Endothelial cell of umbilical vein (primary cell): ENCODE data around the gene HECTD4. TPM values are rescaled to one million over a fixed set of nuclear protein-coding genes. Genes with fewer than 3 reads are reported as not detected.

Experiments
- BruUV-seq: library from RNA; stranded (reverse); fragments of 400-500 nt; replicated peaks from 2 replicates; lab custom pipeline; 2021; lab: Mats Ljungman, UMichigan
- CTCF ChIA-PET: fragments of 300-600, 350-600 bp; sonication (Branson Sonifier 250); formaldehyde crosslinking; loops from one replicate; lab custom pipeline; 2021; ENCODE audit warnings: antibody characterized with exemption, inconsistent platforms; lab: Charles Lee
- POLR2A ChIA-PET: fragments of 300-600, 350-600 bp; sonication (Branson Sonifier 250); formaldehyde crosslinking; loops from one replicate; lab custom pipeline; 2021; ENCODE audit warnings: antibody characterized with exemption, inconsistent platforms; lab: Charles Lee
- DNase-seq: peaks from one replicate; pipeline ENCODE4 v3.0.0-alpha.2; 2011; ENCODE audit warnings: low read depth, low spot score
- FAIRE-seq: peaks from 2 replicates; lab custom pipeline; 2011; peaks lifted over from hg19 to GRCh38; lab: Jason Lieb, UNC
- H2AFZ ChIP-seq: 2 replicates; pipeline ENCODE4 v1.6.0; 2012; ENCODE audit warnings: low read depth, low read length, control low read depth, inconsistent platforms
- H3K27ac ChIP-seq: 2 replicates; pipeline ENCODE4 v1.5.1; 2011; ENCODE audit warnings: low read depth, mild to moderate bottlenecking, control low read depth, low read length, moderate library complexity; ENCODE audit not compliant: insufficient read depth
- H3K27me3 ChIP-seq, 2 experiments: 2 replicates each; pipeline versions ENCODE4 v1.6.0 to v1.6.1; 2011; ENCODE audit warnings: low read length in 2 of 2, mixed read lengths in 1 of 2; ENCODE audit not compliant: control insufficient read depth in 2 of 2, insufficient read depth in 2 of 2
- H3K36me3 ChIP-seq, 2 experiments: 2 replicates in 1 of 2; 3 replicates in 1 of 2; pipeline ENCODE4 v1.5.1; 2011; ENCODE audit warnings: low read length in 2 of 2, mild to moderate bottlenecking in 1 of 2, moderate library complexity in 1 of 2; ENCODE audit not compliant: control insufficient read depth in 2 of 2, insufficient read depth in 2 of 2; ENCODE audit errors: extremely low read depth in 1 of 2
- H3K4me1 ChIP-seq: 3 replicates; pipeline ENCODE4 v1.5.1; 2011; ENCODE audit warnings: mild to moderate bottlenecking, low read length; ENCODE audit not compliant: control insufficient read depth, insufficient read depth; ENCODE audit errors: extremely low read depth
- H3K4me2 ChIP-seq: 2 replicates; pipeline ENCODE4 v1.6.1; 2011; ENCODE audit warnings: low read length, control low read depth, mixed read lengths; ENCODE audit not compliant: insufficient read depth
- H3K4me3 ChIP-seq, 3 experiments: fragments of 200-600 bp in 1 of 3; sonication (generic), shearing (Covaris generic) in 1 of 3; replicated peaks in 1 of 3; 2 replicates each; pipeline ENCODE4 v1.5.1; 2011 to 2016; ENCODE audit warnings: control low read depth in 3 of 3, low read length in 3 of 3, mild to moderate bottlenecking in 2 of 3, inconsistent platforms in 1 of 3, low read depth in 1 of 3, moderate library complexity in 1 of 3; ENCODE audit not compliant: insufficient read depth in 1 of 3
- H3K79me2 ChIP-seq: 2 replicates; pipeline ENCODE4 v1.6.0; 2012; ENCODE audit warnings: low read length, inconsistent platforms; ENCODE audit not compliant: control insufficient read depth, insufficient read depth
- H3K9ac ChIP-seq: replicated peaks from 2 replicates; pipeline ENCODE3; 2011; ENCODE audit warnings: low read length, control low read depth; ENCODE audit not compliant: insufficient read depth; ENCODE audit errors: extremely low read depth
- H3K9me1 ChIP-seq: replicated peaks from 3 replicates; pipeline ENCODE4 v1.6.0; 2011; ENCODE audit warnings: mild to moderate bottlenecking, low read length; ENCODE audit not compliant: control insufficient read depth, insufficient read depth; ENCODE audit errors: extremely low read depth
- H3K9me3 ChIP-seq: replicated peaks from 2 replicates; pipeline ENCODE4 v1.5.1; 2012; ENCODE audit warnings: low read length, inconsistent platforms; ENCODE audit not compliant: control insufficient read depth, insufficient read depth
- H4K20me1 ChIP-seq: replicated peaks from 2 replicates; pipeline ENCODE3; 2011; ENCODE audit warnings: mild to moderate bottlenecking, low read length; ENCODE audit not compliant: control insufficient read depth, insufficient read depth; ENCODE audit errors: extremely low read depth
- EZH2 ChIP-seq: IDR thresholded peaks from 2 replicates; pipeline ENCODE4 v1.6.1; 2012; ENCODE audit warnings: borderline replicate concordance, low read depth, mild to moderate bottlenecking, moderate library complexity, low read length, inconsistent platforms; ENCODE audit not compliant: severe bottlenecking
- FOS ChIP-seq: IDR thresholded peaks from 2 replicates; pipeline ENCODE4 v1.6.1; 2011; ENCODE audit warnings: mild to moderate bottlenecking, low read length, moderate library complexity, borderline replicate concordance; ENCODE audit not compliant: insufficient read depth
- GATA2 ChIP-seq: IDR thresholded peaks from 2 replicates; pipeline ENCODE4 v1.7.0; 2011; ENCODE audit warnings: low read depth, mild to moderate bottlenecking, moderate library complexity, mixed read lengths, low read length; ENCODE audit not compliant: insufficient read length, insufficient read depth
- JUN ChIP-seq: IDR thresholded peaks from 2 replicates; pipeline ENCODE4 v1.6.1; 2011; ENCODE audit warnings: borderline replicate concordance, low read depth; ENCODE audit not compliant: insufficient read length, insufficient read depth
- MYC ChIP-seq: IDR thresholded peaks from one replicate; pipeline ENCODE4 v1.6.1; 2011; ENCODE audit warnings: mild to moderate bottlenecking, low read depth, low read length
- POLR2A ChIP-seq: IDR thresholded peaks from 2 replicates; pipeline ENCODE4 v1.6.1; 2012; ENCODE audit warnings: low read depth, mild to moderate bottlenecking, control low read depth, low read length
- POLR2AphosphoS5 ChIP-seq: IDR thresholded peaks from 2 replicates; pipeline ENCODE4 v1.6.1; 2012; ENCODE audit warnings: low read depth, mild to moderate bottlenecking, control low read depth, low read length, moderate library complexity; ENCODE audit not compliant: insufficient read depth
- dilution Hi-C: fragments of 300-500 bp; cut with MboI; formaldehyde crosslinking; loops from one replicate; pipeline ENCODE4 v1.15.0; 2019; ENCODE audit warnings: low sequenced_read_pairs; ENCODE audit not compliant: extremely low pct_ligation_motif_present
- intact Hi-C: fragments of 100-400 bp; cut with micrococcal nuclease; formaldehyde crosslinking; loops from one replicate; pipeline ENCODE4 v1.10.0; 2022
- polyA plus RNA-seq, 4 experiments: library from polyadenylated mRNA; depleted of rRNA in 3 of 4; stranded (reverse) in 3 of 4; unstranded in 1 of 4; fragments of >200 nt; gene quantifications; 2 replicates each; pipeline versions ENCODE4 v1.2.1 to v1.2.3, GENCODE V29; 2011 to 2012; ENCODE audit warnings: missing spikeins in 1 of 4
- total RNA-seq: library from RNA; stranded (reverse); gene quantifications from 2 replicates; pipeline ENCODE4 v1.2.3, GENCODE V29; 2021
- TF ChIP-seq, protein P1 (sequence below): IDR thresholded peaks from 2 replicates; pipeline ENCODE4 v1.6.1; 2011; ENCODE audit not compliant: insufficient read depth, insufficient read length
- TF ChIP-seq, protein P2 (sequence below), 2 donors: IDR thresholded peaks; 1 replicate in 1 of 2; 2 replicates in 1 of 2; pipeline ENCODE4 v1.5.1; 2011; ENCODE audit warnings: low read length in 2 of 2, mild to moderate bottlenecking in 2 of 2, moderate library complexity in 2 of 2, control low read depth in 1 of 2, inconsistent platforms in 1 of 2, low read depth in 1 of 2; ENCODE audit not compliant: insufficient read depth in 1 of 2; ENCODE audit errors: extremely low read depth in 1 of 2

The HECTD4 gene
- total and polyA plus RNA-seq, 2 donors (not counting 3 experiments of a cell fraction or from before 2014, with no cell fraction given), result 9.7 to 47.7 TPM

DNA sequence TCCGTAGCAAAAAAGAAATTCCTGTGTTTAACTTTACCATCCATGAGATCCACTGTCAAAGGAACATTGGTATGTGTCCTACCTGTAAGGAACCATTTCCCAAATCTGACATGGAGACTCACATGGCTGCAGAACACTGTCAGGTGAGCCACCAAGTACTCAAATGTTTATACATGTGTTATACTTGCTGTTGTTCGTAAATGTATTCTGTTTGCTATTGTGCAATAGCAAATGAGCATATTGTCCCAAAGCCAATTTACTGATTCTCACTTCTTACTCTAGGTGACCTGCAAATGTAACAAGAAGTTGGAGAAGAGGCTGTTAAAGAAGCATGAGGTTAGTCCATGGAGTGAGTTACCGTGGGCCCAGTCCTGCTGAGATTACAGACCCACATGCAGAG, 247.5 kb downstream of the HECTD4 start:
- peaks cover 4 to 14% of the 10 kb centered on the region in 2 experiments for H3K36me3 ChIP-seq
- H3K79me2 ChIP-seq, result no peaks in the 10 kb centered on the region
- CTCF ChIA-PET, result no interaction called here
- H2AFZ ChIP-seq, result no peak overlapping the region
- no TSS peak for BruUV-seq
- H3K9me1 ChIP-seq, result no peaks in the 10 kb centered on the region
- H3K4me3 ChIP-seq, result no peak overlapping the region
- no peak overlapping the region for H3K27ac ChIP-seq
- TF ChIP-seq JUN (no peak), EZH2 (no peak), GATA2 (no peak), MYC (no peak), POLR2A (no peak)
- TF ChIP-seq, protein P1, sequence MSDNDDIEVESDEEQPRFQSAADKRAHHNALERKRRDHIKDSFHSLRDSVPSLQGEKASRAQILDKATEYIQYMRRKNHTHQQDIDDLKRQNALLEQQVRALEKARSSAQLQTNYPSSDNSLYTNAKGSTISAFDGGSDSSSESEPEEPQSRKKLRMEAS, result no peak
- H3K4me2 ChIP-seq, result no peak overlapping the region
- dilution Hi-C loops (no loop called here), intact Hi-C loops (no loop called here)
- no peaks in the 10 kb centered on the region for H3K9me3 ChIP-seq
- H3K27me3 ChIP-seq, result no peaks in the 10 kb centered on the region
- H3K9ac ChIP-seq, result no peak overlapping the region
- H3K4me1 ChIP-seq, result peaks cover 12% of the 10 kb centered on the region
- H4K20me1 ChIP-seq, result no peaks in the 10 kb centered on the region
- FAIRE-seq (no peak), DNase-seq (no peak)
- POLR2A ChIA-PET, result no interaction called here

DNA sequence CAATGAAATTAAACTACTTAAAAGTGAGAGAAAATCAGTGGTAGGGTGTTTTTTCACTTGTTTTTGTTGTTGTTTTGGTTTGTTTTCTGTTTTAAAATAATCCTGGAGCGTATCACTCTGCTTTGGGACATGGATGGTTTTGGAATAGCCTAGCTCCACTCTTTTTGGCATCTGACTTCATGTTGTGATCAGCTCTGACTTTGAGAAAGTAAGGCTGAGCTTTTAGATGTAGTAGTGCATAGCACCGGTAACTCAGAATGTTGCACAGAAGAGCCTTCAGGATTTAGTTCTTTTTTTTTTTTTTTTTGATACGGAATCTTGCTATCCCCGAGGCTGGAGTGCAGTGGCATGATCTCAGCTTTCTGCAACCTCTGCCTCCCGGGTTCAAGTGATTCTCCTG, 248.8 kb downstream of the HECTD4 start:
- Histone ChIP-seq H3K27me3 (no peaks in the 10 kb centered on the region), H3K4me3 (no peak overlapping the region), H2AFZ (no peak overlapping the region), H3K9ac (no peak overlapping the region), H3K27ac (no peak overlapping the region), H3K9me1 (no peaks in the 10 kb centered on the region), H3K79me2 (peaks cover 3% of the 10 kb centered on the region), H3K4me1 (peaks cover 13% of the 10 kb centered on the region), H3K36me3 (peaks cover 4 to 12% of the 10 kb centered on the region in 2 experiments), H4K20me1 (no peaks in the 10 kb centered on the region), H3K9me3 (no peaks in the 10 kb centered on the region), H3K4me2 (no peak overlapping the region)
- BruUV-seq, result no TSS peak
- no peak for FAIRE-seq
- no peak for DNase-seq
- POLR2A ChIA-PET, result no interaction called here
- TF ChIP-seq, protein P1, result no peak
- TF ChIP-seq JUN, result no peak
- no peak for TF ChIP-seq POLR2AphosphoS5
- TF ChIP-seq, protein P2, sequence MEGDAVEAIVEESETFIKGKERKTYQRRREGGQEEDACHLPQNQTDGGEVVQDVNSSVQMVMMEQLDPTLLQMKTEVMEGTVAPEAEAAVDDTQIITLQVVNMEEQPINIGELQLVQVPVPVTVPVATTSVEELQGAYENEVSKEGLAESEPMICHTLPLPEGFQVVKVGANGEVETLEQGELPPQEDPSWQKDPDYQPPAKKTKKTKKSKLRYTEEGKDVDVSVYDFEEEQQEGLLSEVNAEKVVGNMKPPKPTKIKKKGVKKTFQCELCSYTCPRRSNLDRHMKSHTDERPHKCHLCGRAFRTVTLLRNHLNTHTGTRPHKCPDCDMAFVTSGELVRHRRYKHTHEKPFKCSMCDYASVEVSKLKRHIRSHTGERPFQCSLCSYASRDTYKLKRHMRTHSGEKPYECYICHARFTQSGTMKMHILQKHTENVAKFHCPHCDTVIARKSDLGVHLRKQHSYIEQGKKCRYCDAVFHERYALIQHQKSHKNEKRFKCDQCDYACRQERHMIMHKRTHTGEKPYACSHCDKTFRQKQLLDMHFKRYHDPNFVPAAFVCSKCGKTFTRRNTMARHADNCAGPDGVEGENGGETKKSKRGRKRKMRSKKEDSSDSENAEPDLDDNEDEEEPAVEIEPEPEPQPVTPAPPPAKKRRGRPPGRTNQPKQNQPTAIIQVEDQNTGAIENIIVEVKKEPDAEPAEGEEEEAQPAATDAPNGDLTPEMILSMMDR (IDR thresholded peaks at IDR 0.05; ENCODE audit: extremely low read depth in 1 of 2, insufficient read depth in 1 of 2, low read depth in 1 of 2, low read length in 2 of 2), result no peak
- TF ChIP-seq FOS, result no peak
- no peak for TF ChIP-seq GATA2
- no peak for TF ChIP-seq POLR2A
- intact Hi-C loops (no loop called here), dilution Hi-C loops (no loop called here)
- CTCF ChIA-PET, result interaction anchor here (1.2 to 1.8 kb wide), 3 partner anchors 19 to 36 kb away, joined by 3 to 7 read pairs (median 4); no protein-coding TSS in a partner anchor
